COR-L47 (cell line): ENCODE data around the gene GIMAP7.
"Not testable (repeated sequence)": the region's sequence is repeated elsewhere in the genome, so short reads cannot be mapped to it uniquely, and the experiment has no call there.

Experiments used
- DNase-seq: peaks from one replicate; lab custom pipeline; 2025; lab: John Stamatoyannopoulos, UW

The GIMAP7 gene

DNA sequence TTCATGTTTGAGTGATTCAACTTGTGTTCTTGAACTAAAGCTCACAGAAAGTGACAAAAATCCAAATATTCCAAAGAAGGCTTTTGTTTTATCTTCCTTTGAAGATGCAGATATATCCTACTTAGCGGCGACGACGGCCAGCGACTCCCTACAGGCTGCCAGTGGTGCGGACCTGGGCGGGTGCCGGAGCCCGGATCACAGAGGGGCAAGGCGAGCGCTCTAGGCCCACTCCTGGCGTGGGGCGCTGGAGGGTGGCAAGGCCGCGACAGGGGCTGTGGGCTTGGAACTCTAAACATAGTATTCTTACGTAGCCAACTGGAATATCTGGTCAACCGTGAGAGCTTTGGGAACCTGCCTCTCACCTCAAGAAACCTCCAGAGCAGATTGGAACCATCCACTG lies 914 bp upstream of the GIMAP7 start:
- no peak for DNase-seq

DNA sequence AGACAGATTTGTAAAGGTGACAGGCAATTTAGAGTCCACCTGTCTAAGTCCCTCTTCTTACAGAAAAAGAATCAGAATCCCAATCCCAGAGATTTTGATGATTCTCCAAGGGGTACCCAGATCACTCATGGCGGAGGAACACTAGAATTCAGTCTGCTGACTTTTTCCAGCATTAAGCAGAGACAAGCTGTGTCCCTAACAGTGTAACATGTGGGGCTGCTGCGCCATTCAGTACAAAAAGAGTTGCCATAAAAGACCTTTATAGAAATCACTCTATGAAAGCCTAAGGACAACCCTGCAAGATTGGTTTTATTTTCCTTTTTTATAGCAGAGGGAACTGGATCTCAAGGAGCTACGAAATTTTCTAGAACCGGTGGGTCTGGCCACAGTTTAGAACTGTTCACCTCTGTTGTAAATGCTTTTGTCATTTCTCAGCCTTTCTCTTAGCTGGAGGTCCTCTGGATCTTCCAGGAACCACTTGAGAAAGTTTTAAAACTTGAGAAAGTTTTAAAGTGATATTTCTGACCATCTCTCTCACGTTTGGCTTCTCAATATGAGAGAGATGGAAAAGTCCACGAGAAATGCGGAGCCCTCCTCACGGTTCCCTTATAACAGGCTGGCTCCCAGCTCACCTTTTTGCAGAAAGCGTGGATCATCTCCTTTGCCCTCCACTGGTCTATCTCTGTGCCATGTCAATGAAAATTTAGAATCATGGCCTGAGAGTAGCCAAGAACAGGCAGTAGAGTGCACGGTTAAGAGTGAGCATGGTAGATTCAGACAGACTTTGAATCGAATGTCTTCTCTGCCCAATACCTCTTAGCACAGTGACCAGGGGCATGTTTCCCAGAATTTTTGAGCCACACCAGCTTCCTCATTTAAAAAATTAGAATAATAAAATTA lies 826 bp downstream of the GIMAP7 start:
- no peak for DNase-seq

DNA sequence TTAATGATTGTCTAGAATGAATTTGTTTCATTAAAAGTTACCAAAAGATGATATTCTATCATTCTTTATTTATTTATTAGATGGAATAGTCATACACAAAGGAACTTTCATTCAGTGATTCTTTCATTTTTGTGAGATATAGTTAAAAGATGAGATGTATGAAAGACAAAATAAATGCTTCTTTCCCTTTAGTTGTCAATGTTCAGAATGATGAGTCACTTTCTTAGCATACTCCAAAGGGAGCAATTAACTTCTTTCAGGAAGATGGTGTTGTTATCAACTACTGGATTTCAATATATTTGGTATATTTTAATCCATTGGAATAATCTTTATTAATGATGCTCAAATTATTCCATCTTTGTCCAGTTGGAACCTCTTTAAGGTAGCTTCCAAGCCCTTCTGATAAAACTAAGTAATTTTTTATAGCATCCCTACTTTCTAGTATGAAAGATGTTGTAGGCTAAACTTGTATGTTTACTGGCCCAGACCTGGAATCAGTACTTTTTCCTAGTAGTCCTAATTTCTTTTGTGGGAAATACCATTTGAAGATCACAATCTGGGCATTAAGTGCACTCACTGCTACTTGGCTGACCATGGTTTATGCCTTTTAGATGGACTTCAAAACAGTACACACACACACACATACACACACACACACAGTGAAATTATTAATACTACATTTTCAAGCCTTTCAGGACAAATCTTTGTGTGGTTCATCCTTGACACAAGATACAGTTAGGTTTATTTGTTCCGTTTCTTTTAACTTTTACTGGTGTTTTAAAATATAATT lies 2.5 kb downstream of the GIMAP7 start:
- DNase-seq, result no peak

DNA sequence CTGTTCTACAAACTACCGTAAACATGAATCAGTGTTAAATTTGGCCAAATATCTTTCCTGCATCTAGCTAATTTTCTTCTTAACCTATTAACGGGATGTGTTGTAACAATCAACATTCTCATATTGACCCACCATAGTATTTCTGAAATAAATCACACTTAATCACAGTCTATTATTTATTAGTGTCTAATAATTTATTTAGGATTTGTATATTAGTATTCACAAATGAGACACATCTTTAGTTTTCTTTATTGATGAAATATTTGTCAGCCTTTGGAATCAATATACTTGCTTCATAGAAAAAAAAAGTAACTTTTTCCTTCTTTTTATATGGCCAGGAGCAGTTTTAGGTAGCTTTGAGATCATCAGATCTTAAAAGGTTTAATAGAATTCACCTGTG lies 4.6 kb downstream of the GIMAP7 start:
- no peak for DNase-seq

DNA sequence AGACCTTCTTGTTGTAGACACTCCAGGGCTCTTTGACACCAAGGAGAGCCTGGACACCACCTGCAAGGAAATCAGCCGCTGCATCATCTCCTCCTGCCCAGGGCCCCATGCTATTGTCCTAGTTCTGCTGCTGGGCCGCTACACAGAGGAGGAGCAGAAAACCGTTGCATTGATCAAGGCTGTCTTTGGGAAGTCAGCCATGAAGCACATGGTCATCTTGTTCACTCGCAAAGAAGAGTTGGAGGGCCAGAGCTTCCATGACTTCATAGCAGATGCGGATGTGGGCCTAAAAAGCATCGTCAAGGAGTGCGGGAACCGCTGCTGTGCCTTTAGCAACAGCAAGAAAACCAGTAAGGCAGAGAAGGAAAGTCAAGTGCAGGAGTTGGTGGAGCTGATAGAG lies 5.5 kb downstream of the GIMAP7 start:
- DNase-seq, result no peak

DNA sequence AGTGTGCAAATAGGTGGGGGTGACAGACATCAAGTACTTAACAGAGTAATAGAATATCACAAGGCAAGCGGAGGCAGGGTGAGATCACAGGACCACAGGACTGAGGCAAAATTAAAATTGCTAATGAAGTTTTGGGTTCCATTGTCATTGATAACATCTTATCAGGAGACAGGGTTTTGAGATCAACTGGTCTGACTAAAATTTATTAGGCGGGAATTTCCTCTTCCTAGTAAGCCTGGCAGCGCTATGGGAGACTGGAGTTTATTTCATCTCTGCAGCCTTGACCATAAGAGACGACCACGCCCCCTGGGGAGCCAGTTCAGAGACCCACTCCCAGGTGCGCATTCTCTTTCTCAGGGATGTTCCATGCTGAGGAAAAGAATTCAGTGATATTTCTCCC lies 8.3 kb downstream of the GIMAP7 start:
- not testable (repeated sequence) for DNase-seq

DNA sequence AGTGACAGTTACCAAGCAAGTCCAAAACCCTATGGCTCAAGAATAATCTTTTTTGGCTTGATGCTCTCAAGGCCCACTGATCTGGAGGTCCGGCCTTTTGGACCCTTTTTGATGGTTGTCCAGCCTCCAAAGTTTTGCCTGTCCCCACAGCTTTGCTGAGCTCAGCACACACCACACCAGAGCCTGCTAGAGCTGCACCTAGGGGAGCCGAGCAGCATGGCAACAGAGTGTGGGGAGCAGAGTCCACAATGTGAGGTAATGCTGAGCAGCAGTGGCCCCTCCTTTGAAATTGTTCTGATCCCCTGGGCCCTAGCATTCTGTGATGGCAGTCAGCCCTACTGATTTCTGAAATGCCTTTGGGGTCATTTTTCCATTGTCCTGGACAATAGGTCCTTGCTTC lies 9.3 kb downstream of the GIMAP7 start:
- no peak for DNase-seq

DNA sequence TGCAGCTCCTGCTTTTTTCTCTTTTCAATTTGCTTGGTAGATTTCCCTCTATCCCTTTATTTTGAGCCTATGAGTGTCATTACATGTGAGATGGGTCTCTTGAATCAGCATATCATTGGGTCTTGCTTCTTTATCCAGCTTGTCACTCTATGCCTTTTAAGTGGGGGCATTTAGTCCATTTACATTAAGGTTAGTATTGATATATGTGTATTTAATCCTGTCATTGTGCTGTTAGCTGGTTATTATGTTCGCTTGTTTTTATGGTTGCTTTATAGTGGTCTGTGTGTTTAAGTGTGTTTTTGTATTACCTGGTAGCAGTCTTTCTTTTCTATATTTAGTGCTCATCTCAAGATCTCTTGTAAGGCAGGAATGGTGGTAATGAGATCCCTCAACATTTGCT lies 17.0 kb downstream of the GIMAP7 start:
- DNase-seq, result no peak

DNA sequence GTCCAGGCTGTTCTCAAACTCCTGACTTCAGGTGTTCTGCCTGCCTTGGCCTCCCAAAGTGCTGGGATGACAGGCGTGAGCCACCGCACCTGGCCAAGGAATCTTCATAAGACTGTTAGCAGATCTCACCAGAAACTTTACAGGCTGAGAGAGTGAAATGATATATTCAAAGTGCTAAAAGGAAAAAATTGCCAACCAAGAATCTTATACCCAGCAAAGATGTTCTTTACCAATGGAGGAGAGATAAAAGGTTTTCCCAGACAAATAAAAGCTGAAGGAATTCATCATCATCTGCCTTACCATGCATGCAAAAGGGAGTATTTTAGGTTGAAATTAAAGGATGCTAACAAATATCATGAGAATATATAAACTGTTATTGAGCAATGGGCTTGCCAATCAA lies 23.6 kb downstream of the GIMAP7 start:
- no peak for DNase-seq

DNA sequence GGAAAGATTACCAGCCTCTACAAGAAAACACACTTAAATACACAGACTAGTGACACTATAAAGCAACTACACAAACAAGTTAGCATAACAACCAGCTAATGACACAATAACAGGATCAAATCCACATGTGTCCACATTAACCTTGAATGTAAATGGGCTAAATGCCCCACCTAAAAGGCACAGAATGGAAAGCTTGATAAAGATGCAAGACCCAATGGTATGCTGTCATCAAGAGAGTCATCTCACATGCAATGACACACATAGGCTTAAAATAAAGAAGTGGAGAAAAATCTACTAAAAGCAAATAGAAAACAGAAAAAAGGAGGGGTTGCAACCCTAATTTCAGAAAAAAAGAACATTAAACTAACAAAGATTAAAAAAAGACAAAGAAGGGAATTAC lies 38.5 kb downstream of the GIMAP7 start:
- DNase-seq, result no peak

DNA sequence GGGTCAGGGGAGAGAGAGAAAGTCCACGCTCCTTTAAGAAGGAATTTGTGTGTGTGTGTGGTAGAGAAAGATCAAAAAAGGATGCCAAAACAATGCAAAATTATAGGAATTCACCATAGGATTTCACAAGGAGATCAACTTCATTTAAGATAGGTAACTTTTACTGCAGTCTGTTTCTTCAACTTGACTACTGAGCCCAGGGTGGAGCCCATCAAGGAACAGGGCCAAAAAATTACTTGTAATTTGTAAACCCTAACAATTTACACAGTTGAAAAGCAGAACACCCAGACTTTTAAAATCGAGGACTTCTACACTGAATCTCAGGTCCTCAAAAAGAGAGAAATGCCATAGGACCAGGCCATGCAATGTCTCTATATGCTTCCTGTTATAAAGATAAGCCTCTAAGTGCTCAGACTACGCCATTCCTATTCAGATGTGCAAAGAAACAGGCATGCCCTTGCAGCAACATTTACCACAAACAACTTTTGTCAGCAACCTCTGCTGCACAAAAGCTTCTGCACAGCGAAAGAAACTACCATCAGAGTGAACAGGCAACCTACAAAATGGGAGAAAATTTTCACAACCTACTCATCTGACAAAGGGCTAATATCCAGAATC lies 42.0 kb downstream of the GIMAP7 start:
- no peak for DNase-seq

DNA sequence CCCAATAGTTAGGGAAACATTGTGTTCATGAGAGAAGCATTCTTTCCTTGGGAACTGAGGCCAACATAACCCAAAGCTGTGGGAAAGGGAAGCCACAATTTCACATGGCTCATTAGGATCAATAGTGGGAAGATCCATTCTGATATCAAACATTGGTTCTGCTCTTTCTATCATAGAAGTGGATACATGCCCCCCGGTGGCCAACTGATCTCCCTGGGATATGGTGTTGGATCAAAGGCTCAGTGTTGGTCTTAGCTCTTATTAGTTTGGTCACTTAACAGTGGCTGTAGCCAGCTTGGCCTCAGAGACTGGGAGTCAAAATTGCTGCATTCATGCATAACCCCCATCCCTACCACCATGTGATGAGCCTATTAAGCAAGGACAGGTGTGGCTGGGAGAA lies 45.8 kb downstream of the GIMAP7 start:
- DNase-seq, result no peak

DNA sequence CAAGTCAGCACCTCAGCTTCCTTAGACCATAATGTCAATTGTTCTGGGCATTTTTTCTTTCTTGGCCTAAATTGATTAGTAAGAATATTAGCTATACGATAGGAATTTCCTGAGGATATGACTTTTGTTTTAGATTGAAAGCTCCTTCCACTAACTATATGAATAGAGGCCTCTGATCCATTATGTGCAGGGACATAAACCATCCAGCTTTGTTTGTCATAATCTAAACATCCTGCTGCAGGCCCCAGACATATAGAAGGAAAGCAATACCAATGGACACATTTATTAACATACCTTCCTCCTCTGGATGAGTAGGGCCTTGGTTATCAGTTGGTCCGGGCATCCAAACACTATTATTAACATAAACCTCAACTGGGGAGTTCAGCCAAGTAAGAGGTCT lies 48.2 kb downstream of the GIMAP7 start:
- no peak for DNase-seq

DNA sequence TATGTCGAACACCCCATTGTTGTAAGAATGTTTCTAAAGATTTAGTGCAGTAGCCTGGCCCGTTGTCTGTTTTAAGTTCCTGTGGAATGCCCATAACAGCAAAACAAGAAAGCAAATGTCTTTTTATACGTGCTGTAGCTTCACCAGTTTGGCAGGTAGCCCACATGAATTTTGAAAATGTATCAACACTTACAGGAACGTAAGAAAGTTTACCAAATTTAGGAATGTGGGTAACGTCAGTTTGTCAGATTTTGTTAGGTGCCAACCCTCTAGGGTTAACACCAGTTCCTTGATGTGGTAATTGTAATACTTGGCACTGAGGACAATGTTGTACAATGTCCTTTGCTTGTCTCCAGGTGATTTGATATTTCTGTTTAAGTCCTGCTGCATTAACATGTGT lies 49.3 kb downstream of the GIMAP7 start:
- no peak for DNase-seq

DNA sequence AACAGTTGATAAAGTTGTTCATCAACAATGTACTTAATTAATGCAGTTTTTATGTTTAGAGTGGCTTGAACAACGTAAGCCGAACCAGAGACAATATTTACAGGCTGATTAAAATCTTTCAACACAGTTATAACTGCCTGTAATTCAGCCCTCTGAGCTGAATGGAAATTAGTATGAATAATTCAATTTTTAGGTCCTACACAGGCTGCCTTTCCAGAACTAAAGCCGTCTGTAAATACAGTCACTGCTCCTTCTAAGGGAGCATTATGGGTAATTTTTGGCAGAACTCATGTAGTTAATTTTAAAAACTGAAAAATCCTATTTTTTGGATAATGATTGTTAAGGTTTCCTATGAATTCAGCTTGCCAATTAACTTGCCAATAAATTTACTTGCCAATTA lies 49.9 kb downstream of the GIMAP7 start:
- no peak for DNase-seq

DNA sequence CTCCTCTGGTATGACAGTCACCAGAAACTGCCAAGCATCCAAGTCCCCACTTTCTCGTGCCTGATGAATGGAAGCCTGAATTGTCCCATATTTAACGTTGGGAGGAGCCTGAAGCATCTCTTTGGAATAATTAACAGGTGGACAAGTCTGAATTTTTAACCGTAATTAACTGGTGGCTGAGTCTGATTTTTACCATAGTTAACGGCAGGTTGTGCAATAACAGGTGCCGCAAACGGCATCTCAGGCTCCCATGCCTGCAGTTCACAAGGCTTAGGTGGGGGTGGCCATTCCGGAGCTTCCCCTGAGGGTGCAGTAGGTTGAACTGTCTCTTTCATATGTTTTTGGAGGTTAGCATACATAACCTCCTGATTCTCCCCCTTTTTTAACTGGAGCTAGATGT lies 50.6 kb downstream of the GIMAP7 start:
- DNase-seq, result no peak

DNA sequence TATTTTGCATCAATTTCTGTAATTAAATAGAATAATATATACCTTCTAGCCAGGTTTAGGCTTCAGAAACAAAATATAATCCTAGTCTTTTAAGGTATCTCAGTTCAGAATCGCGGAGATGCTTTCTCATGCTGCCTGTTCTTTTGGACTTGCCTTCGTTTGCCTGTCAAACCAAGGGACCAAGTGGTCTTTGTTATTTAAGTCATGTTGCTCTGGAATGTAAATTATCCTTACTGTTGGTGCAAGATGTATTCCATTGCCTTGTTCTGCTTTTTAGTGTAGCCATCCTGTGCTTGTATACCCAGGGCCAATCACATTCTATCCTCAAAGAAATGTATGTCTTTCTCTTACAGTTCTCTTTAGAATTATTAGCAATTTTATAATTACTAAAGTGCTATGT lies 51.5 kb downstream of the GIMAP7 start:
- DNase-seq, result no peak

DNA sequence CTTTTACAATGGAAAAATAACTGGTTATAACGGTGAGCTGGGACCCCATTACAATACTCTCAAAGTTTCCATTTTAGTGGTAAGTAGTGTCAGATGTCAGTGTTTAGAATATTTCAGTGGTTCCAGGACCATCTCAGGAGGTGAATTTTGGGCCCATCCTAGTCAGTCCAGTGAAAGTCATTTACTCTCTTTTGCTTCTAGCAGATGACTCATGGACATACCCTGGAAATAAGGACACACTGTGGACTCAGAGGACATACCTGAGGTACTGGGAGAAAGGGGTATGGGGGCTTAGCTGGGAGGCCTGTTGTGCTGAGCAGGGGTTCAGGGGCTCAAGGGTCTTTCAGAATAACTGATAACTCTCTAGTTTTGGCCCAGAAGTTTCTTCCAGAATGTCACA lies 51.9 kb downstream of the GIMAP7 start:
- no peak for DNase-seq

DNA sequence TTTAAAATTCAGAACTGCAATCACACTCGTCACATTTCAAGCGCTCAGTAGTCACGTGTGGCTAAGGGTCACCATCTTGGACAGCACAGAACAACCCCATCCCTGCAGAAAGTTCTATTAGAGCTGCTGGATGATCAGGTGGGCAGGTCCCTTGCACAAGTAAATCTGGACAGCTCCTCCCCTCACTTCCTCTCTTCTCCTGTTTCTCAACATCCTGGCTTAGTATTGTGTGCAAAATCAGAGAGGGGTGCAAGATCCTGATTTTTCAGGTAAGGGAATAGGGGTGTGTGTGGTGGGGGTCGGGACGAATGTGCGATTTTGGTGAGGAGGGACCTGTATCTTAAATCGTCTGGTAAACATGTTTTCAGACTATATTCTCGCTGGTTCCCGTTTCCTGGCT lies 52.5 kb downstream of the GIMAP7 start, which contains the start of gene GIMAP4:
Gene GIMAP4, plus strand, starts transcription at position 222 of the 400 bp plus-strand sequence. CDS start 2,512 bp downstream, outside the sequence.
- no peak for DNase-seq

DNA sequence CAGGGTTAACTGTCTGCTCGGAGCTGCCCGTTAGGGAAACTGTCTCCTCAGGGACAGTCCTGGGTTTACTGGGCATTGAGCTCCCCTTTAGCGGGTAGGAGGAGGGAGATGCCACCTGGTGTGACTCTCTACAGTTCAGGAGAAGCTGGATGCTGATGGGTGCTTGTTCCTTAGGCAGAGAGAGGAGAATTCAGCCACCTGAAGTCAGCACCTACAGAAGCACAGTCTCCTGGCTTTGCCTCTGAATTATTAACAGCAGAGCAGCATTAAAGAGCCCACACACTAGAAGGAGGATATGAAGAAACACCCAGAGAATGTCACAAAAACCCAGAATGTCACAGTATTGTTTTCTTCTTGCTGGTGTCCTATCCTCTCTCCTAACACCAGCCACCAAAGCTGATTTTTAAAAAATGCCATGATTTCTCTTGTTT lies 53.2 kb downstream of the GIMAP7 start:
- no peak for DNase-seq

DNA sequence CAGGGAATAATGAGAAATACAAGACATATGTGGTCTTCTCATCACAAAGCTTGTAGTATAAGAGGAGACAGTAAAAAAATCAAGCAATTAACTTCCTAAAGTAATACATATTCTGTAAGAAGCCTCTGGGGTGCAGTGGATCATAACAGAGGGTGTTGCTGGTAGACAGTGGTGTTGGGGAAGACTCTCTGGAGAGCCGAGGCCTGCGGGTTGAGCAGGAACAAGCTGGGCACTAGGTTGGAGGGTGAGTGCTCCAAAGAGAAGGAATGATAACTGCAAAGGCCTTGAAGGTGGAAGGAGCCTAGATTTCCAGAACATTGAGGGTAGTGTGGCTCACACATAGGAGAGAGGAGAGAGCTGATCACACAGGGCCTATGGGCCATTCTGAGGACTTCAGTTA lies 54.0 kb downstream of the GIMAP7 start:
- no peak for DNase-seq

DNA sequence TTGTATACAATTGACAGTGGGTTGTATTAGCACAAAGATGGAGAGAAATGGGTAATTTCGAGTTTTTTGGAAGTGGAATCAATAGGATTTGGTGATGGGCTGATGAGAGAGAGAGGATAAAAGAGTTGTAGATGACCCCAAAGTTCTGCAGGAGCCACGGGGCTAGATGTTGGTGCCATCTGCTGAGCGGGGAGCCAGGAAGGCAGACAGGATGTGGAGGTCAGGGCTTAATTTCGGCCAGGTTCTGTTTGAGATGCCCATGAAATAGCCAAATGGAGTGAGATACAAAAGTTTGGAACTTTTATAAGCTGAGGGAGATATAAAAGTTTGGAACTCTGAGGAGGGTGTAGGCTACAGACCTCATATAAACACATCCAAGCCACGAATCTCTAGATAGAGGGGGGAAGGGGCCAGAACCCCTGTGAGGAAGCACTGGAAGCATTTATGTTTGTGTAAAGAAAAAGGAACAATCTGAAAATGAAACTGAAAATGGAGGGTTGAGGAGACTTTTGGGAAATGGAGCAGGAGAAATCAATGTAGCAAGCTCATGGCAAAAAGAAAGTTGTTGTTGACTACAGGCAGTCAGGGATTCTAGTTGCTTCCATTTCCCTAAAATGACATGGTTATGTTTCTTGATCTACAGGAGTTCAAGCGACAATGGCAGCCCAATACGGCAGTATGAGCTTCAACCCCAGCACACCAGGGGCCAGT lies 54.7 kb downstream of the GIMAP7 start:
- no peak for DNase-seq
